H7 (cell line): ENCODE measurements around the gene ZMYND10. TPM values are rescaled to one million over a fixed set of nuclear protein-coding genes. Genes with fewer than 3 reads are reported as not detected.
A peak's percentile ranks its signal among the peaks of the same experiment; 100 is the strongest.
"Not testable (repeated sequence)": the region's sequence is repeated elsewhere in the genome, so short reads cannot be mapped to it uniquely, and the experiment has no call there.

Source experiments
- DNase-seq: peaks from one replicate; pipeline ENCODE4 v3.0.0; 2012
- H3K27me3 ChIP-seq: 2 replicates; pipeline ENCODE4 v1.6.0; 2011; ENCODE audit warnings: mild to moderate bottlenecking, low read length; ENCODE audit not compliant: control insufficient read depth, insufficient read depth
- H3K36me3 ChIP-seq: replicated peaks from 2 replicates; pipeline ENCODE4 v1.5.1; 2011; ENCODE audit warnings: low read length; ENCODE audit not compliant: control insufficient read depth, insufficient read depth
- H3K4me3 ChIP-seq: 2 replicates; pipeline ENCODE4 v1.5.1; 2011; ENCODE audit warnings: low read depth, mild to moderate bottlenecking, control low read depth, low read length, moderate library complexity; ENCODE audit not compliant: insufficient read depth
- total RNA-seq: library from RNA; depleted of rRNA; stranded (reverse); fragments of >200 nt; shearing (Covaris generic); gene quantifications from 2 replicates; pipeline ENCODE4 v1.2.3, GENCODE V29; 2014

The ZMYND10 gene
- total RNA-seq, 1 experiment from 2014 or later = 1.1 TPM

GRCh38 chr3:50319894-50320625 is 25.5 kb downstream of the ZMYND10 start:
- Histone ChIP-seq H3K27me3 (no peaks in the 10 kb centered on the region), H3K4me3 (peak overlapping the region; percentile 62), H3K36me3 (peaks cover 33% of the 10 kb centered on the region)
- DNase-seq = no peak

GRCh38 chr3:50319181-50319893 is 26.2 kb downstream of the ZMYND10 start:
- Histone ChIP-seq H3K36me3 (peaks cover 33% of the 10 kb centered on the region), H3K4me3 (no peak overlapping the region), H3K27me3 (no peaks in the 10 kb centered on the region)
- DNase-seq = no peak

DNA sequence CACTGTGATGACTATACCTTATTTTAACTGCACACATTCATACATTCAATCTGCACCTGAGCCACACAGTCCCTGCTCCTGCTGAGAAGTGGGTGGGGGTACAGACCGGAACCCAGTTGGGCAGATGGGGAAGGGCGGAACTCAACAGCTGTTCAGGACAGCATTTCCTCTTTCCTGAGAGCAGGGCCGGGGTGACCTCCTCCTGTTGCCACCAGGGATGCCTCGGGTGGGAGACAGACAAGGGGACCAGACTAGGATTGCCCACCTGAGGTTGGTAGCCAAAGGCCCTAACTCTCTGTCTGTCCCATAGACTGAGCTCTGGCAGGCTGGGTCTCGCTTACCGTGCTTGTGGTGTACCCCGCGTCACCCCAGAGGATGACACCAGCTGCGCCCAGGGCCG is 26.9 kb downstream of the ZMYND10 start:
- H3K4me3 ChIP-seq = no peak overlapping the region
- DNase-seq = no peak

DNA sequence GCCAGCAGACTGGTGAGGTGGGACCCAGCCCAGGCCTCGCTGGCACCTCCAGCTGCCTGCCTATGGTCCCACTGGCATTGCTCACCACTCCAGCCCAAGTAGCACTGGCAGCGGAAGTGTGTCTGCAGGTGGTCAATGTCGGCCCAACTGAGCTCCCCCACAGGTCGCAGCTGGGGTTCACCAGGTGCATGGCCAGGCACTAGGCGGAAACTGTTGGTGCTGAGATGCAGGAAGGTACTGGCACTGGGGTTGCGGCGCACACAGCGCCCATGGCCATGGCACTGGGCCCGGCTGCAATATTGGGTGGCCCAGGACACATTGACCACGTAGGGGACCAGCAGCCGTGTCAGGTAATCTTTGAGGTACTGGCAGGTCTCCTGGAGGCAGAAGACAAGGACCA is 27.4 kb downstream of the ZMYND10 start:
- Histone ChIP-seq H3K27me3 (no peaks in the 10 kb centered on the region), H3K36me3 (peaks cover 31% of the 10 kb centered on the region), H3K4me3 (no peak overlapping the region)
- no peak for DNase-seq

More for the DNA sequence above, 26.9 kb downstream of the ZMYND10 start:
- no peaks in the 10 kb centered on the region for H3K27me3 ChIP-seq
- H3K36me3 ChIP-seq = peaks cover 31% of the 10 kb centered on the region

- H3K36me3 ChIP-seq = peaks cover 31% of the 10 kb centered on the region
- no peaks in the 10 kb centered on the region for H3K27me3 ChIP-seq
- no peak overlapping the region for H3K4me3 ChIP-seq
- no peak for DNase-seq
These were observed 28.2 kb downstream of the ZMYND10 start for GRCh38 chr3:50317300-50317699.

GRCh38 chr3:50316657-50317242 is 28.8 kb downstream of the ZMYND10 start:
- peaks cover 31% of the 10 kb centered on the region for H3K36me3 ChIP-seq
- no peak overlapping the region for H3K4me3 ChIP-seq
- no peak for DNase-seq
- H3K27me3 ChIP-seq = no peaks in the 10 kb centered on the region

DNA sequence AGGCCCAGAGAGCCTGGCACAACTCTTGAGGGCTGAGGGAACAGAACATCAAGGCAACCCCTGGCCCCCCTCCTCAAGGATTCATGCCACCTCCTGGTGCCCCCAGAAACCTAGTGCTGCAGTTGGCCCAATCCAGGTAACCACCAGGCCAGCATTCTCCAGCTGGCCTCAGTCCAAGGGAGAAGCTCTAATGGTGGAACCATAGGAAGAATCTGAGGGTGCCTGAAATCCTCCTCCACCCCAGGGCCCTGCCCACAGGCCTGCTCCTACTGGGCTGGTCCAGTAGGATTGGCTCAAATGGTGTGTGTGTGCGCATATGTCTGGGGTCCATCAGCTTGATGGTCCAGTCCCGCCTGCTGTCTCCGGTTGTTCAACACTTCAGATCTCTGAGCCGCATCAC is 30.7 kb downstream of the ZMYND10 start:
- DNase-seq = no peak
- Histone ChIP-seq H3K4me3 (no peak overlapping the region), H3K27me3 (no peaks in the 10 kb centered on the region), H3K36me3 (peaks cover 30% of the 10 kb centered on the region)

DNA sequence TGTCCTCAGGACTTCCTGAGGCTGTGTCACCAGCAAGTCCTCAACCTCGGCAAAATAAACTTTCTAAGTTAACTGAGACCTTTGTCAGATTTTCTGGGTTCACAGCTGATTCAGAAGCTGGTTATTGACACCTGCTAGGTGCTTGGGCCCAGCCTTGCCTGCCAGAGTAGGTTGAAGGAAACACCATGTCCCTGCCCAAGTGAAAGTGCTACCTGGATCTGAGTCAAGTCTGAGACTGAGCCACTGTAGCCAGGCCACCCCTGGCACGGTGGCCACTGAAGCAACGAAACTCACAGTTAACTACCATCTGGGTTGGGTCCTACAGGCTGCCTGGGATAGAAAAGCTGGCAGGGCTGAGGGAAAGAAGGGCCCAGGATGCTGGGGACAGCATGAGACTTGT is 31.2 kb downstream of the ZMYND10 start:
- no peak overlapping the region for H3K4me3 ChIP-seq
- peaks cover 25% of the 10 kb centered on the region for H3K36me3 ChIP-seq
- no peaks in the 10 kb centered on the region for H3K27me3 ChIP-seq
- no peak for DNase-seq

GRCh38 chr3:50312041-50312440 is 33.5 kb downstream of the ZMYND10 start:
- not testable (repeated sequence) for H3K4me3 ChIP-seq, H3K36me3 ChIP-seq, H3K27me3 ChIP-seq, DNase-seq

- no peak for DNase-seq
These were observed 40.9 kb downstream of the ZMYND10 start for GRCh38 chr3:50304601-50305000.

DNA sequence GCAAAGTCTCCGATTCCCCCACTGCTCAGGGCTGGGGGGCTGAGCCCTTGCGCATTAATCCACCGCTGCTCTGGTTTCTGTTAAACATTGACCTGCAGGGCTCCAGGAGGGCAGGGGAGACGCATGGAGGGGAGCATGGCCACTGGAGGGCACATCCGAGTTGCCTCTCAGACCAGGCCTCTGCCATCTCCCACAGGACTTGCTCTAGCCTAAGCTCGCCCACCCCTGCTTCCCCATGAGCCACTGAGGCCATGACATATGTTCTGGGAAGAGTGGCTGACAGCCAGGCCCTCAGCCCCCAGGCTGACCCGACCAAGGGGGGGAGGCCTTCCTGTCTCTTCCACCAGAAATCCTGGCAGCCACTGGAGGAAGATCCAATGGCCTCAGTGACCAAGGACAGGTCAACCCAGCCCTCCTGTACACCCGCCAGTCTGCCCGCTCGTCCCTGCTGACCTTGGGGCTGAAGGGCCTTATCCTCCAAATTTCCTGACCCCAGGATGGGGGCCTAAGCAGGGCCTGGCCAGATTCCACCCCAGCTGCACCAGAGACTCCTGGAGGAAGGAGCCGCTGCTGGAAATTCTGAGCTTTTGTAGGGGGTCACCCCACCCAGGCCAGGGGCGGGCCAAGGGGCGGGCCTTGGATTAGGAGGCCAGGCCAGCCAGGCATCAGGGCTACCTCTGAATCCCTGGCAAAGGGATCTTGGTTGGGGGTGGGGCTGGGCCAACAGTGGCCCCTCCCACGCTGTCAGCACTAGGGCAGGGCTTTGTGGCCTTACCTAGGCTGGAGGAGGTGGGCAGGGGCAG is 42.3 kb downstream of the ZMYND10 start, which contains the start of gene HYAL1:
HYAL1 (minus strand) TSS at position 562 of the 803 bp plus-strand sequence. CDS start 618 bp downstream, outside the sequence.
- Histone ChIP-seq H3K4me3 (peak within 1 kb of the TSS; percentile 10; the same call in 1 of the 2 replicates), H3K27me3 (no peaks in the 10 kb centered on the region), H3K36me3 (no peaks in the 10 kb centered on the region)
- peak; percentile 98 for DNase-seq

More at GRCh38 chr3:50304601-50305000, 40.9 kb downstream of the ZMYND10 start:
- Histone ChIP-seq H3K27me3 (no peaks in the 10 kb centered on the region), H3K36me3 (no peaks in the 10 kb centered on the region), H3K4me3 (no peak overlapping the region)

- H3K36me3 ChIP-seq = no peaks in the 10 kb centered on the region
- H3K4me3 ChIP-seq = no peak overlapping the region
- no peak for DNase-seq
- no peaks in the 10 kb centered on the region for H3K27me3 ChIP-seq
These were observed 43.2 kb downstream of the ZMYND10 start for GRCh38 chr3:50302095-50303012.

GRCh38 chr3:50300681-50301254 is 44.8 kb downstream of the ZMYND10 start:
- H3K27me3 ChIP-seq = no peaks in the 10 kb centered on the region
- H3K4me3 ChIP-seq = no peak overlapping the region
- no peak for DNase-seq
- H3K36me3 ChIP-seq = no peaks in the 10 kb centered on the region
